HG02798 (cell line): ENCODE results near the gene TBATA.

Experiments
- ATAC-seq: cut with Tn5 transposase; IDR thresholded peaks from one replicate; pipeline ENCODE4 v1.9.1; 2021; ENCODE audit warnings: mild to moderate bottlenecking; ENCODE audit not compliant: unreplicated experiment, poor library complexity

TBATA gene

GRCh38 chr10:70726909-70727495 lies 58.2 kb downstream of the TBATA start:
- ATAC-seq, result no peak

- no peak for ATAC-seq
Observed at GRCh38 chr10:70723771-70724170, 61.4 kb downstream of the TBATA start.

- no peak for ATAC-seq
Observed at GRCh38 chr10:70722820-70723424, 62.3 kb downstream of the TBATA start.
